ENCODE results near the gene ASB6. TPM values are rescaled to one million over a fixed set of nuclear protein-coding genes. Genes with fewer than 3 reads are reported as not detected.

The ASB6 gene
- total RNA-seq, 1 experiment from 2014 or later, result 13.9 TPM

DNA sequence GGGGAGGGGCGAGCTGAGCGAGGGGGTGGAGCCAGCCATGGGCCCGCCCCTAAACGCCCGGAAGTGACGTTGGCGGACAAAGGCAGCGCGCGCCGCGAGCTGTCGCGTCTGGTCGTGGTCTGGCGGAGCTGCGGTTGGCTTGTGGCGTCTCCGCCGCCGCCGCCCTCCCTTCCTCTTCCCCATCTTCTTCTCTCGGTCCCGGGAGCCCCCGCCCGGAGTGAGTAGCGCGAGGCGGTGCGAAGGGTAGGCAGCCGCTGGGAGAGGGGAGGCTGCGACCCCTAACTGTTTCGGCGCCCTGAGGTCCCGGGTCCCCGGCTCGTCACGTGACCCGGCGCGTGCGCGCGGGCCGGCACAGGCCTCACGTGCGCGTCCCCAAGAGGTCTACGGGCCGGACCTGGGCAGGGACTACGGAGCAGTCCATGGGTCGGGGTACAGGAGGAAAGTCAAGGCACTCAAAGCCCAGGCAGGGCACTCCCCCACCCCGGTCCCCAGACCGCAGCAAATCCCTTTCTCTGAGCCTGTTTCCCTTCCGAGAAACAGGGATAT lies 15.8 kb downstream of the ASB6 start, which contains the start of gene NTMT1:
Gene NTMT1 (plus strand): TSS at position 85 of the 546 bp plus-strand sequence. CDS start 6,541 bp downstream, outside the sequence.
- DNase-seq (ENCODE audit: low spot score), result peak; percentile 51

DNA sequence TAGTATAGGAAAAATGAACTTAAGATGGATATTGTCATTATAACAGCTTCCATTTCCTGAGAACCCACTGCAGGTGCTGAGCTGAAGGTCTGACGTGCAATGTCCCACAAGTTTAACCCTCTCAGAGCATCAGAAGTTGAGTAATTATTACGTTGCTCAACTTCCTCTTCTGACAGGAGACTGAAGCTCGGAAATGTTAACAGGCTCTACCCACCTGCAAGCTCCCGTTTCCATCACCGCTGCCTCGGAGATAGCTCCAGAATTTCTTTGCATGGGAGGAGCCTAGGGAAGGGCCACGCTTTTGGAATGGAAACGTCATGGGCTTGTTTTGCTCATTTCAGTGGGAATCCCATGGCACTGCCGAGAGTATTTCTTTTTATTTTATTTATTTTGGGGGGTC lies 17.0 kb downstream of the ASB6 start:
- DNase-seq (ENCODE audit: low spot score), result no peak

DNA sequence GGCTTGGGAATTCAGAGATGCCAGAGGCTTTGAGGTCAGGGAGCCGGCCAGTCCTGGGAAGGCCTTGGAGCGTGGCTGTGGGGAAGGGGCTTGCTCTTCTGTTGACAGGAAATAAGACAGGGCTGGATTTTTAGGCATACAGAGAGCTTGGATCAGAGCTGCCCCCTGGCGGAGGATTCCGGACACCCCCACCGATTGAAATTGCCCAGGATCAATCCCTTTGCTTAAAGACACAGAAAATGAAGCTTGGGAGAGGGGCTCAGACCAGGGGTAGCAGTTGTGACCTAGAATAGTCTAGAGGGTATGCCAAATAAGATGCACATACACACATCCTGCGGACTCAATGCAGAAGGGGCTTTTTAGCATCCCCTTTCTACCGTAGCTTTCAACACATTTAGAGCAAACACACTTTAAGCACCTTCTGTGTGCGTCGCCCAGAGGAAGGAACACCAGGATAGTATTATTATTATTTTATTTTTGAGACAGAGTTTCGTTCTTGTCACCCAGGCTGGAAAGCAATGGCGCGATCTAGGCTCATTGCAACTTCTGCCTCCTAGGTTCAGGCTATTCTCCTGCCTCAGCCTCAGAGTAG lies 17.7 kb downstream of the ASB6 start:
- DNase-seq (ENCODE audit: low spot score), result peak; percentile 44

- DNase-seq (ENCODE audit: low spot score), result no peak
Measured at GRCh38 chr9:129623331-129623730, 18.6 kb downstream of the ASB6 start.

DNA sequence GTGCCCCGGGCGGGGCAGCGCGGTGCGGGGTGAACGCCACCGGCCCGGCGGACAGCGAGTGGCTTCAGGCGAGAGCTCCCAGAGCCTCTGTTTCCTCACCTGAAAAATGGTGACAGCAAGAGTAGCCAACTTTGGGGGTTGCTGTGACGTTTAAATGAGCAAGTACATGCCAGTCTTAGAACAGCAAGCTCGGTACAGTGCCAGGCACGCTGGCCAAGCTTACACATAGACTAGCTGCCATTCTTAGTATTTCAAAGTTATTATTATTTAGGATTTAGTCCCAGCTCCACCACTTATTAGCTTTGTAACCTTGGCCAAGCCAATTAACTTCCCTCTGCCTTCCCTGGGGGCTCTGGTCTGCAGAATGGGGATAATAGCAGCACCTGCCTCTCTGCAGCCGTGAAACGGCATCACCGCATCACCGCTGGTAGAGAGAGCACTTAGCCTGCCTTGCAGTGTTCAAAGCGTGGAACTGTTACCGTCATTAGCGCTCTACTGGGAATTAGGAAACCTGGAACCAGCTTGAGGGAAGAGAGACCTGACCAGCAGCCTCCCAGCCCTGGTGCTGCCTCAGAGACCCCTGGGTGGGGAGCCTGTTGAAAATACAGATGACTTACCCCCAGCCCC lies 21.2 kb downstream of the ASB6 start, which contains the start of gene C9orf50:
Gene C9orf50 (minus strand): TSS at position 433 of the 627 bp plus-strand sequence. CDS start 527 bp downstream, outside the sequence.
- no peak for DNase-seq (ENCODE audit: low spot score)

DNA sequence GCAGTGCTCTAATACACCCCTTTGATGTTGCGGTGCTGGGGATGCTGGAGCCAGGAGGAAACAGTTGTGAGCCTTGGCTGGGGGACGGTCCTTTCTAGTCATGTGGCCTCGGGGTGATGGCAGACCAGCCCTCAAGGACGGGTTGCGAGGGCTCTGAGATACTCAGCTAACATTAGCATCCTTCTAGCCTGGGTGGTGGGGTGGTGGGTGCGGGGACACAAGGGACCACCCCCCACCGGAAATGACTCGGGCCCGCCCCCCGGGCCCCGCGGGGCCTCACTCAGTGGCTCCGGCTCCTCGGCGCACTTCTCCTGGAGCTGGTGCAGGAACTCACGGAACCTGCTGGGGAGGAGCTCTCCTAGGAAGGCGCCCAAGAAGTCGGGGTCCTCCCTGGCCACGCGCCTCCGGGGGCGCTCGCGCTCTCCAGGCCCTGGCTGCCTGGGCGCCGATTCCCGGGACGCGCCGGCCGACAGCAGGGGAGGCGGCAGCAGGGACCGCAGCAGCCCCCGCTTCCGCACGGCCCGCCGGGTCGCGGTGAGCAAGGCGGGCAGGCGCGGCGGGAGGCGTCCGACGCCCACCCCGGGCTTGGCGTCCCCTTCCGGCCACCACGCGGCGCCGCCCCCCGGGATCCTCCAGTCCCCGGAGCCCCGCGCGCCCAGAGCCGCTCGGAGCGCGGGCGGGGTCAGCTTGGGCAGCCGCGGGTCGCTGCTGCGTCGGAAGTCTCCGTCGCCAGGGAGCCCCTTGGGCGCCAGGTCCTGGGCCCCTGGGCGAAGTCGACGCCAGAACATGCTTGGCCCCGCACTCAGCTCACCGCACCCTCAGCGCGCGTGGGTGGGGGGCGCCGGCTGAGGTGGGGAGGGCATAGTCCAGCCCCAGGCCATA lies 21.9 kb downstream of the ASB6 start:
- no peak for DNase-seq (ENCODE audit: low spot score)

- DNase-seq (ENCODE audit: low spot score), result peak; percentile 75
Measured at GRCh38 chr9:129617167-129617566, 24.8 kb downstream of the ASB6 start.

DNA sequence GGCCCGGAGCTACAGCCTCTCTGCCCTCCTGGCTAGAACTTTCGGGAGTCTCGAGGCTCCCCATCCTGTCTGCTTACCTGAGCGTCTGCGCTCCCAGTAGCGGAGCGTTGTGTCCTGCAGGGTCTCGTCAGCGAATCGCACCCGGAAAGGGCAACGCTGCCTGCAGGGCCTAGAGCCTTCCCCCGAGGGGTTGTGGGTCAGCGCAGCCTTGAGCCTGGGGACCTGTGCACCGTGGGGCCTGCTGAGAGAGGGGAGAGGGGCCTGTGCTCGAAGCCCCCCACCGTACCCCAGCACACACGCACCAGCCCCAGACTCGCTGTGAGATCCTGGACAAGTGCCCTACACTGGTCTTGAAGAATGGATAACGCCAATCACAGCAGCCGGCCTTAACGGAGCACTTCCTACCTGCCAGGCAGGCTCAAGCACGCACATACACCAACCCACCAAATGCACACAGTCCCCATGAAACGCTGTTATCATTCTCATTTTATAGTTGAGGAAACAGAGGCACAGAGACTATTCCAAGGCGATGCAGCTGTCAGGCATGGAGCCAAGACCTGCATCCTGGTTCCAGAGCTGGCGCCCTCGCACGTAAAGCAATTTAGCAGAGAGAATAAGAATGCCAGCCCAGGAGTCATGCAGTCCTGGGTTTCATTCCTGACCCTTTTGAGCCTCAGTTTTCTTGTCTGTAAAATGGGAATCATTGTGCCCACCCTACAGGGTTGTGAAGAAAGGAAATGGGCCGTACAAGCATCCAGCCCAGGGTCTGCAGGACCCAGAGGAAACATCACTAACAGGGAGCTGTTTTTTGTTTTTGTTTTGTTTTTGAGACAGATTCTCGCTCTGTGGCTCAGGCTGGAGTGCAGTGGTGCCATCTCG lies 26.3 kb downstream of the ASB6 start:
- DNase-seq (ENCODE audit: low spot score), result no peak

GRCh38 chr9:129614932-129615331 lies 27.0 kb downstream of the ASB6 start:
- no peak for DNase-seq (ENCODE audit: low spot score)

DNA sequence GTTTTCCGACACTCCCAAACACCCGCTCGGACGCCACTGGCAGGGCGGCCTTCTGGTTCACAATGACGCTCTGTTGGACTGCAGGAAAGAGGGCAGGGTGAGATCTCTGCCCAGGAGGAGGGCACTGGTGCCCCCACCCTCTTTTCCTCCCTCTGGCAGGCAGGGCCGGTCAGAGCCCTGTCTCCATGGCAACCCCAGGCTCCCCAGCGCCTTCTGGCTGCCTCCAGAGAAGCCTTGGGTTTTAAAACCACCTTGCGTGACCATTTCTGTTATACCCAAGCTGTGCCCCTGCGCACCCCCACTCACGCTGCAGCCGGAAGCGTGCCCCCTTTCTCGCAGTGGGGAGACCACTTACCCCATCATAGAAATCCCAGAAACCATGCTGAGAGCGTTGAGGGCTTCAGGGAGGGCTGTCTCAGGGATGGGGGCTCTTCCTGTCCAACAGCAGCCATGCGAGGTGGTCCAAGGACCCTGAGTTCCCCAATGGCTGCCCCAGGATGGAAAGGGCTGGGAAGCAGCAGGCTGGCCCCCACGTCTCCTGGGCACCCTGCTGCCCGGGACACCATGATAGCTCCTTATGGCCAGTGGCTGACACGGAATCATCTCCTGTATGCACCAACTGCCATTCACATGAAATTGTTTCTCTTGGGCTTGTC lies 28.3 kb downstream of the ASB6 start:
- DNase-seq (ENCODE audit: low spot score), result peak; percentile 42

- no peak for DNase-seq (ENCODE audit: low spot score)
Measured at GRCh38 chr9:129612815-129613519, 29.0 kb downstream of the ASB6 start.

- DNase-seq (ENCODE audit: low spot score), result no peak
Measured at GRCh38 chr9:129612123-129612522, 29.8 kb downstream of the ASB6 start.

DNA sequence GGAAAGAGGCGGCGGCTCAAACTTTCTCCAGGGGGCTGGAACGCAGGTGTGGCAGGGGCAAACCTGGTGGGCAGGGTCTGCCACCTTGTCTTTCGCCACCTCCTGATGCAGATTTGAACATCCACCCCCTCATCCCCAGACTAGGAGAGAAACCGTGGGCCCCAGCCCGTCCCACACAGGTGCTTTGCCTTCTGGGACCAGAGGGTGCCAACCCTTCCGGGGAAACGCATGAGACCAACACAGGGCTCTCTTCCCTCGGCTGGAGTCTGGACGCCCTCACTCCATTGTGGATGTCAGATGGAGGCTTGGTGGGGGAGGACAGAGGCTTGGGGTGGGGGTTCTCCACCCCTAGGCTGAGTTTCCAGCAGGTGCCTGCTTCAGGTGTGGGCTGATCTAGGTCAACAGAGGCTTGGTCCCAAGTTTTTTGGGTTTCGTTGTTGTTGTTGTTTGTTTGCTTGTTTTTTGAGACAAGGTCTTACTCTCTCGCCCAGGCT lies 30.6 kb downstream of the ASB6 start:
- no peak for DNase-seq (ENCODE audit: low spot score)

GRCh38 chr9:129610473-129611306 lies 31.3 kb downstream of the ASB6 start:
- DNase-seq (ENCODE audit: low spot score), result peak; percentile 31

DNA sequence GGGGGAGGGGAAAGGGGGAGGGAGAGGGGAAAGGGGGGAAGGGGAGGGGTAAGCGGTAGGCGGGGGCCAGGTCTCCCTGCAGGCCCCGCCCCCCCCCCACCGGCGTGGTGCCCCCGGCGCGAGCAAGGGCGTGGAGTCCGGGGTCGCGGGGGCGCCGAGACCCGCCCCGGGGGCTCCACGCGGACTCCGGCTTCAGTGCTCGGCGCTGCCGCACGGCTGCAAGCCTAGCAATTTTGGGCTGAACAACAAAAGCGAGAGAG lies 31.8 kb downstream of the ASB6 start:
- no peak for DNase-seq (ENCODE audit: low spot score)

- DNase-seq (ENCODE audit: low spot score), result peak; percentile 27
Measured at GRCh38 chr9:129609486-129610212, 32.3 kb downstream of the ASB6 start.

GRCh38 chr9:129608561-129609481 lies 33.1 kb downstream of the ASB6 start:
- no peak for DNase-seq (ENCODE audit: low spot score)
